Panc1 (cell line): ENCODE results near the gene TAT.

Experiments used
- POLR2AphosphoS5 ChIP-seq: IDR thresholded peaks from 2 replicates; pipeline ENCODE4 v1.6.1; 2012; ENCODE audit warnings: mild to moderate bottlenecking, low read depth, low read length, moderate library complexity
- TF ChIP-seq, protein P1 (sequence below): fragments of 450-650 bp; IDR thresholded peaks from 2 replicates; pipeline ENCODE4 v1.5.1; 2017; ENCODE audit warnings: mild to moderate bottlenecking

GRCh38 chr16:71520550-71520949, 56.3 kb downstream of the TAT start:
- no peak for TF ChIP-seq POLR2AphosphoS5
- TF ChIP-seq, protein P1, sequence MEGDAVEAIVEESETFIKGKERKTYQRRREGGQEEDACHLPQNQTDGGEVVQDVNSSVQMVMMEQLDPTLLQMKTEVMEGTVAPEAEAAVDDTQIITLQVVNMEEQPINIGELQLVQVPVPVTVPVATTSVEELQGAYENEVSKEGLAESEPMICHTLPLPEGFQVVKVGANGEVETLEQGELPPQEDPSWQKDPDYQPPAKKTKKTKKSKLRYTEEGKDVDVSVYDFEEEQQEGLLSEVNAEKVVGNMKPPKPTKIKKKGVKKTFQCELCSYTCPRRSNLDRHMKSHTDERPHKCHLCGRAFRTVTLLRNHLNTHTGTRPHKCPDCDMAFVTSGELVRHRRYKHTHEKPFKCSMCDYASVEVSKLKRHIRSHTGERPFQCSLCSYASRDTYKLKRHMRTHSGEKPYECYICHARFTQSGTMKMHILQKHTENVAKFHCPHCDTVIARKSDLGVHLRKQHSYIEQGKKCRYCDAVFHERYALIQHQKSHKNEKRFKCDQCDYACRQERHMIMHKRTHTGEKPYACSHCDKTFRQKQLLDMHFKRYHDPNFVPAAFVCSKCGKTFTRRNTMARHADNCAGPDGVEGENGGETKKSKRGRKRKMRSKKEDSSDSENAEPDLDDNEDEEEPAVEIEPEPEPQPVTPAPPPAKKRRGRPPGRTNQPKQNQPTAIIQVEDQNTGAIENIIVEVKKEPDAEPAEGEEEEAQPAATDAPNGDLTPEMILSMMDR, result no peak
